H9 (cell line): Measurements from ENCODE around the gene NAA16. TPM values are rescaled to one million over a fixed set of nuclear protein-coding genes. Genes with fewer than 3 reads are reported as not detected.

Experiments
- DNase-seq: peaks from one replicate; pipeline ENCODE4 v3.0.0-alpha.2; 2017
- H2AFZ ChIP-seq: one replicate; pipeline ENCODE4 v1.6.1; 2013; ENCODE audit warnings: mild to moderate bottlenecking, low read length, control low read depth, moderate library complexity
- H2AK5ac ChIP-seq: 2 replicates; pipeline ENCODE4 v1.6.1; 2013; ENCODE audit warnings: low read length, control low read depth, mixed read lengths; ENCODE audit not compliant: insufficient read length
- H2BK120ac ChIP-seq: one replicate; pipeline ENCODE4 v1.6.1; 2013; ENCODE audit warnings: low read depth, mild to moderate bottlenecking, low read length, control low read depth, inconsistent platforms; ENCODE audit not compliant: poor library complexity, severe bottlenecking
- H2BK12ac ChIP-seq: 2 replicates; pipeline ENCODE4 v1.6.1; 2013; ENCODE audit warnings: low read length, control low read depth, mixed read lengths, low read depth; ENCODE audit not compliant: insufficient read length
- H2BK15ac ChIP-seq: 2 replicates; pipeline ENCODE4 v1.6.1; 2013; ENCODE audit warnings: low read depth, low read length, control low read depth
- H2BK20ac ChIP-seq: one replicate; pipeline ENCODE4 v1.6.1; 2013; ENCODE audit warnings: low read depth, mild to moderate bottlenecking, low read length, control low read depth, inconsistent platforms; ENCODE audit not compliant: poor library complexity, severe bottlenecking
- H2BK5ac ChIP-seq: 2 replicates; pipeline ENCODE4 v1.6.1; 2013; ENCODE audit warnings: low read length, control low read depth, mixed read lengths; ENCODE audit not compliant: insufficient read length
- H3K14ac ChIP-seq: 2 replicates; pipeline ENCODE4 v1.6.1; 2013; ENCODE audit warnings: low read length, control low read depth; ENCODE audit not compliant: insufficient read depth
- H3K18ac ChIP-seq: 2 replicates; pipeline ENCODE4 v1.6.1; 2013; ENCODE audit warnings: low read depth, mild to moderate bottlenecking, mixed read lengths, low read length, control low read depth; ENCODE audit not compliant: insufficient read length
- H3K23ac ChIP-seq: 2 replicates; pipeline ENCODE4 v1.6.1; 2013; ENCODE audit warnings: low read length, control low read depth, mixed read lengths, low read depth; ENCODE audit not compliant: insufficient read length
- H3K23me2 ChIP-seq: 2 replicates; pipeline ENCODE4 v1.6.1; 2013; ENCODE audit warnings: low read depth, mild to moderate bottlenecking, mixed read lengths, low read length, control low read depth; ENCODE audit not compliant: insufficient read length, poor library complexity, severe bottlenecking
- H3K27ac ChIP-seq: 2 replicates; pipeline ENCODE4 v1.5.1; 2013; ENCODE audit warnings: low read length, control low read depth, mixed read lengths, low read depth; ENCODE audit not compliant: insufficient read length
- H3K27me3 ChIP-seq: 2 replicates; pipeline ENCODE4 v1.6.1; 2013; ENCODE audit warnings: low read length, control low read depth, inconsistent platforms; ENCODE audit not compliant: insufficient read depth
- H3K4ac ChIP-seq: 2 replicates; pipeline ENCODE4 v1.6.1; 2013; ENCODE audit warnings: low read depth, mild to moderate bottlenecking, control low read depth, inconsistent platforms, low read length, moderate library complexity
- H3K4me1 ChIP-seq: 2 replicates; pipeline ENCODE4 v1.6.1; 2013; ENCODE audit warnings: low read length, control low read depth, inconsistent platforms; ENCODE audit not compliant: insufficient read depth
- H3K4me2 ChIP-seq: 2 replicates; pipeline ENCODE4 v1.6.1; 2013; ENCODE audit warnings: low read length, control low read depth, mixed read lengths; ENCODE audit not compliant: insufficient read length, insufficient read depth
- H3K56ac ChIP-seq: 2 replicates; pipeline ENCODE4 v1.6.1; 2013; ENCODE audit warnings: low read depth, mild to moderate bottlenecking, mixed read lengths, low read length, control low read depth; ENCODE audit not compliant: insufficient read length
- H3K79me1 ChIP-seq: 2 replicates; pipeline ENCODE4 v1.6.1; 2013; ENCODE audit warnings: low read depth, mild to moderate bottlenecking, moderate library complexity, low read length, control low read depth, inconsistent platforms; ENCODE audit not compliant: insufficient read depth, poor library complexity, severe bottlenecking
- H3K79me2 ChIP-seq: 2 replicates; pipeline ENCODE4 v1.6.1; 2013; ENCODE audit warnings: low read length, control low read depth, inconsistent platforms; ENCODE audit not compliant: insufficient read depth
- H3K9ac ChIP-seq: 2 replicates; pipeline ENCODE4 v1.6.1; 2013; ENCODE audit warnings: low read length, control low read depth, mixed read lengths; ENCODE audit not compliant: insufficient read length; ENCODE audit errors: extremely low read depth
- H3K9me3 ChIP-seq: one replicate; pipeline ENCODE4 v1.6.1; 2013; ENCODE audit warnings: low read depth, low read length, inconsistent platforms; ENCODE audit not compliant: control insufficient read depth
- H3T11ph ChIP-seq: one replicate; pipeline ENCODE4 v1.6.1; 2013; ENCODE audit warnings: mild to moderate bottlenecking, low read length, control low read depth, inconsistent platforms
- H4K20me1 ChIP-seq: one replicate; pipeline ENCODE4 v1.6.1; 2013; ENCODE audit not compliant: control insufficient read depth, insufficient read length, insufficient read depth
- H4K5ac ChIP-seq: 2 replicates; pipeline ENCODE4 v1.6.1; 2013; ENCODE audit warnings: low read depth, mild to moderate bottlenecking, mixed read lengths, low read length, control low read depth; ENCODE audit not compliant: insufficient read length
- H4K8ac ChIP-seq: replicated peaks from 2 replicates; pipeline ENCODE4 v1.6.1; 2013; ENCODE audit warnings: low read length, control low read depth, mixed read lengths, low read depth; ENCODE audit not compliant: insufficient read length
- H4K91ac ChIP-seq: 2 replicates; pipeline ENCODE4 v1.6.1; 2013; ENCODE audit warnings: low read depth, mild to moderate bottlenecking, moderate library complexity, mixed read lengths, low read length, control low read depth; ENCODE audit not compliant: insufficient read length
- H3K27ac Mint-ChIP-seq, 3 experiments: 2 replicates in 2 of 3; 3 replicates in 1 of 3; pipeline ENCODE4 v1.8.0; 2020 to 2021; ENCODE audit warnings: mixed read lengths in 3 of 3, mild to moderate bottlenecking in 1 of 3, moderate library complexity in 1 of 3
- H3K27me3 Mint-ChIP-seq: 2 replicates; pipeline ENCODE4 v1.8.0; 2021; ENCODE audit warnings: low read depth, mild to moderate bottlenecking, moderate library complexity, mixed read lengths
- H3K36me3 Mint-ChIP-seq, 3 experiments: 2 replicates in 2 of 3; 3 replicates in 1 of 3; pipeline ENCODE4 v1.8.0; 2020 to 2021; ENCODE audit warnings: low read depth in 3 of 3, mixed read lengths in 3 of 3; ENCODE audit not compliant: insufficient read depth in 1 of 3
- H3K4me1 Mint-ChIP-seq, 2 experiments: 2 replicates each; pipeline ENCODE4 v1.8.0; 2020; ENCODE audit warnings: mixed read lengths in 2 of 2
- H3K4me3 Mint-ChIP-seq, 2 experiments: 2 replicates in 1 of 2; 3 replicates in 1 of 2; pipeline ENCODE4 v1.8.0; 2020 to 2021; ENCODE audit warnings: mild to moderate bottlenecking in 2 of 2, mixed read lengths in 2 of 2, moderate library complexity in 1 of 2
- H3K9me3 Mint-ChIP-seq, 2 experiments: 2 replicates in 1 of 2; 3 replicates in 1 of 2; pipeline ENCODE4 v1.8.0; 2020; ENCODE audit warnings: mild to moderate bottlenecking in 2 of 2, mixed read lengths in 2 of 2, moderate library complexity in 1 of 2
- WGBS: extraction: QIAGEN DNeasy Blood & Tissue Kit; methylation state at CpG from one replicate; pipeline ENCODE4 v1.1.7; 2013; ENCODE audit warnings: missing lambda C conversion rate, low lambda C conversion rate, mixed read lengths; ENCODE audit not compliant: insufficient read length; ENCODE audit errors: extremely low coverage; 5-methylcytosine and 5-hydroxymethylcytosine counted together
- total RNA-seq: library from RNA; stranded (reverse); gene quantifications from 2 replicates; pipeline ENCODE4 v1.2.1, GENCODE V29; 2021
- TF ChIP-seq, protein P1 (sequence below): fragments of 200-600 bp; sonication (generic); conservative IDR thresholded peaks from 3 replicates; pipeline ENCODE4 v1.8.0; 2021; ENCODE audit warnings: antibody characterized with exemption, mild to moderate bottlenecking

Gene NAA16
- total RNA-seq, 1 experiment from 2014 or later = 37.7 TPM

DNA sequence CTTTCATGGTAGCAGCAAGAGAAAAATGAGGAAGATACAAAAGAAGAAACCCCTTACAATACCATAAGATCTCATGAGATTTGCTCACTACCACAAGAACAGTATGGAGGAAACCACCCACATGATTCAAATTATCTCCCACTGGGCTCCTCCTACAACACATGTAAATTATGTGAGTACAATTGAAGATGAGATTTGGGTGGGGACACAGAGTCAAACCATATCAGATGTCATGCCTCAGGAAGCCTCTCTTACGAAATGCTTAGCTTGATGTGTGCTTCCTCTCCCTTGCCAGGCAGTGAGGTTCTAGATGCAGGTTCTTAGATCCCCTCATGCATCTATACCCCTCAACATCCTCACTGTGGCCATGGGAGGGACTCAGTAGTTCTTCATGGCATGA lies 83.1 kb downstream of the NAA16 start:
- Histone ChIP-seq H3K79me1 (no peaks in the 10 kb centered on the region), H3K56ac (no peak overlapping the region), H2BK5ac (no peak overlapping the region), H4K8ac (no peak overlapping the region), H3K23ac (no peak overlapping the region), H3T11ph (no peak overlapping the region), H2BK15ac (no peak overlapping the region), H3K4ac (no peak overlapping the region), H4K5ac (no peak overlapping the region), H2AK5ac (no peak overlapping the region), H3K4me1 (no peaks in the 10 kb centered on the region), H3K27ac (no peak overlapping the region), H4K20me1 (no peaks in the 10 kb centered on the region), H2BK120ac (no peak overlapping the region), H3K9me3 (no peaks in the 10 kb centered on the region), H2BK12ac (no peak overlapping the region), H3K79me2 (no peaks in the 10 kb centered on the region), H3K23me2 (no peaks in the 10 kb centered on the region), H3K4me2 (no peak overlapping the region), H4K91ac (no peak overlapping the region), H2BK20ac (no peak overlapping the region), H2AFZ (no peak overlapping the region), H3K14ac (no peak overlapping the region), H3K27me3 (no peaks in the 10 kb centered on the region), H3K18ac (no peak overlapping the region), H3K9ac (no peak overlapping the region)
- Mint-ChIP-seq H3K36me3 (no peaks in the 10 kb centered on the region), H3K27ac (no peak overlapping the region), H3K9me3 (no peaks in the 10 kb centered on the region), H3K4me3 (no peak overlapping the region), H3K27me3 (peaks cover 3% of the 10 kb centered on the region; the same call in 1 of the 2 replicates), H3K4me1 (no peaks in the 10 kb centered on the region)
- TF ChIP-seq, protein P1, sequence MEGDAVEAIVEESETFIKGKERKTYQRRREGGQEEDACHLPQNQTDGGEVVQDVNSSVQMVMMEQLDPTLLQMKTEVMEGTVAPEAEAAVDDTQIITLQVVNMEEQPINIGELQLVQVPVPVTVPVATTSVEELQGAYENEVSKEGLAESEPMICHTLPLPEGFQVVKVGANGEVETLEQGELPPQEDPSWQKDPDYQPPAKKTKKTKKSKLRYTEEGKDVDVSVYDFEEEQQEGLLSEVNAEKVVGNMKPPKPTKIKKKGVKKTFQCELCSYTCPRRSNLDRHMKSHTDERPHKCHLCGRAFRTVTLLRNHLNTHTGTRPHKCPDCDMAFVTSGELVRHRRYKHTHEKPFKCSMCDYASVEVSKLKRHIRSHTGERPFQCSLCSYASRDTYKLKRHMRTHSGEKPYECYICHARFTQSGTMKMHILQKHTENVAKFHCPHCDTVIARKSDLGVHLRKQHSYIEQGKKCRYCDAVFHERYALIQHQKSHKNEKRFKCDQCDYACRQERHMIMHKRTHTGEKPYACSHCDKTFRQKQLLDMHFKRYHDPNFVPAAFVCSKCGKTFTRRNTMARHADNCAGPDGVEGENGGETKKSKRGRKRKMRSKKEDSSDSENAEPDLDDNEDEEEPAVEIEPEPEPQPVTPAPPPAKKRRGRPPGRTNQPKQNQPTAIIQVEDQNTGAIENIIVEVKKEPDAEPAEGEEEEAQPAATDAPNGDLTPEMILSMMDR = no peak
- WGBS = no CpG with 5 or more reads among the region's 1 CpG
- no peak for DNase-seq
